ENCODE data around the gene HOOK2.

The HOOK2 gene

DNA sequence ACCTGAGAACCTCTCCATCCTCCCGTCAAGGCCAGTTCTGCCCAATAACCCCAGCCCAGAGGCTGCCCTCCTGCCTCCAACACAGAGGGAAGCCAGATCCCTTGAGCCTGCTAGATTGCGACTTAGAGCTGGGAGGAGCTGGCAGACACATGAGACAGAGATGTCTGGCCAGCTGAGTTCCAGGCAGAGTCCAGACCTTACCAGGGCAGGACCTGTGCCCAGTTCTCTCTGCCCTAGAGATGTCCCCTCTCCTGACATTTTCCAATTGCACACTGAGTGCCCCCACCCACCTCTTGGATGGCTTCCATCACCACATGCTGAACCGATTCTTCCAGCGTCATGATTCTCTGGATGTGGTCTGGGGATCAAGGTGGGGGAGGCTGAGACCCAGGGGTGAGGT, 3.0 kb downstream of the HOOK2 start:
- Histone ChIP-seq H4K20me1 (ENCODE audit: insufficient read depth) (no peaks in the 10 kb centered on the region), H3K4me3 (IDR thresholded peaks at IDR 0.05; ENCODE audit: insufficient read depth, low read depth, low read length) (no peak overlapping the region), H2AFZ (ENCODE audit: low read depth) (no peak overlapping the region), H3K36me3 (ENCODE audit: insufficient read depth) (no peaks in the 10 kb centered on the region), H3K27ac (no peak overlapping the region), H3K4me2 (no peak overlapping the region), H3K9ac (no peak overlapping the region), H3K27me3 (ENCODE audit: insufficient read depth, low read depth) (no peaks in the 10 kb centered on the region), H3K4me1 (ENCODE audit: low read depth, poor library complexity, severe bottlenecking) (peaks cover 17% of the 10 kb centered on the region), H3K79me2 (ENCODE audit: insufficient read depth, low read depth) (no peaks in the 10 kb centered on the region)
- TF ChIP-seq, protein P1, sequence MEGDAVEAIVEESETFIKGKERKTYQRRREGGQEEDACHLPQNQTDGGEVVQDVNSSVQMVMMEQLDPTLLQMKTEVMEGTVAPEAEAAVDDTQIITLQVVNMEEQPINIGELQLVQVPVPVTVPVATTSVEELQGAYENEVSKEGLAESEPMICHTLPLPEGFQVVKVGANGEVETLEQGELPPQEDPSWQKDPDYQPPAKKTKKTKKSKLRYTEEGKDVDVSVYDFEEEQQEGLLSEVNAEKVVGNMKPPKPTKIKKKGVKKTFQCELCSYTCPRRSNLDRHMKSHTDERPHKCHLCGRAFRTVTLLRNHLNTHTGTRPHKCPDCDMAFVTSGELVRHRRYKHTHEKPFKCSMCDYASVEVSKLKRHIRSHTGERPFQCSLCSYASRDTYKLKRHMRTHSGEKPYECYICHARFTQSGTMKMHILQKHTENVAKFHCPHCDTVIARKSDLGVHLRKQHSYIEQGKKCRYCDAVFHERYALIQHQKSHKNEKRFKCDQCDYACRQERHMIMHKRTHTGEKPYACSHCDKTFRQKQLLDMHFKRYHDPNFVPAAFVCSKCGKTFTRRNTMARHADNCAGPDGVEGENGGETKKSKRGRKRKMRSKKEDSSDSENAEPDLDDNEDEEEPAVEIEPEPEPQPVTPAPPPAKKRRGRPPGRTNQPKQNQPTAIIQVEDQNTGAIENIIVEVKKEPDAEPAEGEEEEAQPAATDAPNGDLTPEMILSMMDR (conservative IDR thresholded peaks at IDR 0.05; ENCODE audit: low read depth, low read length): no peak

DNA sequence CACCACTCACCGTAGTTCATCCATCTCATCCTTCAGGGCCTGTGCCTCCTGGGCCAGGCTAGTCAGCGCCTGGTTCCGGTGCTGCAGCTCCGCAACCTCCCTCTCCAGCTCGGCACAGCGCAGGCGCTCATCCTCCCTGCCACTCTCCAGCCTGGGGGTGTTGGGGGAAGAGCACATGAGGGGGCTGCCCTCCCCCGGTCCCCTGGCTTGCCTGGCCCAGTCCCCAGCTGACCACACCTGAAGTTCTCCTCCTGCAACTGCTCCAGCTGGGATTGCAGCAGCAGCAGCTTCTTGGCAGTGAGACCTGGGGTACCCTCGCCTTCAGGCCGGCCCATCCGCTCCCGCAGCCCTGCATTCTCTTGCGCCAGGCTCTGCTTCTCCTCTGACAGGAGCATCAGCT, 4.4 kb downstream of the HOOK2 start:
- no peak overlapping the region for H3K9ac ChIP-seq
- no peaks in the 10 kb centered on the region for H3K79me2 ChIP-seq (ENCODE audit: insufficient read depth, low read depth)
- H3K4me1 ChIP-seq (ENCODE audit: low read depth, poor library complexity, severe bottlenecking): peaks cover 13% of the 10 kb centered on the region
- TF ChIP-seq, protein P1 (conservative IDR thresholded peaks at IDR 0.05; ENCODE audit: low read depth, low read length): no peak
- no peak overlapping the region for H3K4me2 ChIP-seq
- H3K4me3 ChIP-seq (IDR thresholded peaks at IDR 0.05; ENCODE audit: insufficient read depth, low read depth, low read length): no peak overlapping the region
- no peak overlapping the region for H3K27ac ChIP-seq
- no peaks in the 10 kb centered on the region for H3K36me3 ChIP-seq (ENCODE audit: insufficient read depth)
- no peak overlapping the region for H2AFZ ChIP-seq (ENCODE audit: low read depth)
- H3K27me3 ChIP-seq (ENCODE audit: insufficient read depth, low read depth): no peaks in the 10 kb centered on the region
- H4K20me1 ChIP-seq (ENCODE audit: insufficient read depth): no peaks in the 10 kb centered on the region

DNA sequence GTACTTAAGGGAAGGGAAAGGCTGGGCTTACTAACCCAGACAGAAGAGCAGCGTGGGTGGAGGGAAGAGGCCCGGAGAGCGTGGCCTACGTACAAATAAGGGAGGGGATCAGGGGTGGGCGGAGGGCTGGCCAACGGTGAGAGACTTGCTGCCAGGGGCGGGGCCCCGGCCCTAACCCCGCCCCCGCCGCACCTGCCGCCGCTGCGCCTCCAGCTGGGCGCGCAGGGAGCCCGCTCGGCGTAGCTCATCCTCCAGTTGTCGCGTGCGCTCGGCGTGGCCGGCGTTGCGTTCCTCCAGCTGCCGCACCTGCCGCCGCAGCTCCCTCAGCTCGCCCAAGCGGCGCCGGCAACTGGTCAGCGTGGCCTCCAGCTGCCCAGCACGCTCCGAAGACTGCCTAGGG, 5.7 kb downstream of the HOOK2 start:
- H3K4me2 ChIP-seq: no peak overlapping the region
- H3K4me3 ChIP-seq (IDR thresholded peaks at IDR 0.05; ENCODE audit: insufficient read depth, low read depth, low read length): no peak overlapping the region
- no peaks in the 10 kb centered on the region for H4K20me1 ChIP-seq (ENCODE audit: insufficient read depth)
- peaks cover 13% of the 10 kb centered on the region for H3K4me1 ChIP-seq (ENCODE audit: low read depth, poor library complexity, severe bottlenecking)
- H3K79me2 ChIP-seq (ENCODE audit: insufficient read depth, low read depth): no peaks in the 10 kb centered on the region
- H3K36me3 ChIP-seq (ENCODE audit: insufficient read depth): no peaks in the 10 kb centered on the region
- no peak overlapping the region for H3K27ac ChIP-seq
- H2AFZ ChIP-seq (ENCODE audit: low read depth): no peak overlapping the region
- TF ChIP-seq, protein P1 (conservative IDR thresholded peaks at IDR 0.05; ENCODE audit: low read depth, low read length): no peak
- H3K27me3 ChIP-seq (ENCODE audit: insufficient read depth, low read depth): no peaks in the 10 kb centered on the region
- no peak overlapping the region for H3K9ac ChIP-seq

GRCh38 chr19:12767666-12768065, 7.7 kb downstream of the HOOK2 start:
- Histone ChIP-seq H3K36me3 (ENCODE audit: insufficient read depth) (no peaks in the 10 kb centered on the region), H3K27ac (no peak overlapping the region), H3K27me3 (ENCODE audit: insufficient read depth, low read depth) (no peaks in the 10 kb centered on the region), H3K79me2 (ENCODE audit: insufficient read depth, low read depth) (no peaks in the 10 kb centered on the region), H3K4me1 (ENCODE audit: low read depth, poor library complexity, severe bottlenecking) (peaks cover 3% of the 10 kb centered on the region), H3K4me3 (IDR thresholded peaks at IDR 0.05; ENCODE audit: insufficient read depth, low read depth, low read length) (no peak overlapping the region), H4K20me1 (ENCODE audit: insufficient read depth) (no peaks in the 10 kb centered on the region), H3K9ac (no peak overlapping the region), H2AFZ (ENCODE audit: low read depth) (no peak overlapping the region), H3K4me2 (no peak overlapping the region)
- TF ChIP-seq, protein P1 (conservative IDR thresholded peaks at IDR 0.05; ENCODE audit: low read depth, low read length): no peak
